ENCODE results near the gene DNMBP.

GRCh38 chr10:99874341-99875085, 135.2 kb downstream of the DNMBP start:
- TF ChIP-seq POLR2AphosphoS5 (IDR thresholded peaks at IDR 0.05) (no peak), CTCF (IDR thresholded peaks at IDR 0.05) (no peak)
